HT-29 (cell line): ENCODE measurements around the gene COL23A1. TPM values are rescaled to one million over a fixed set of nuclear protein-coding genes. Genes with fewer than 3 reads are reported as not detected.
"Not testable (repeated sequence)": the region's sequence is repeated elsewhere in the genome, so short reads cannot be mapped to it uniquely, and the experiment has no call there.

Source experiments
- DNase-seq: peaks from one replicate; pipeline ENCODE4 v3.0.0-alpha.2; 2015; ENCODE audit warnings: low spot score
- total RNA-seq: library from RNA; depleted of rRNA; stranded (reverse); fragments of >200 nt; shearing (Covaris generic); gene quantifications from 2 replicates; pipeline ENCODE4 v1.2.3, GENCODE V29; 2014

COL23A1 gene
- total RNA-seq, 1 experiment from 2014 or later: not detected

GRCh38 chr5:178232920-178233429, 357.2 kb downstream of the COL23A1 start:
- DNase-seq: no peak

- peak; percentile 76 for DNase-seq
Observed at GRCh38 chr5:178232124-178232919, 357.9 kb downstream of the COL23A1 start, which contains the start of gene PHYKPL. TSS of gene PHYKPL (minus strand) at chr5:178232802. CDS start at chr5:178232550, 252 bp downstream.

GRCh38 chr5:178231539-178232123, 358.6 kb downstream of the COL23A1 start:
- peak; percentile 30 for DNase-seq

GRCh38 chr5:178230879-178231538, 359.2 kb downstream of the COL23A1 start:
- DNase-seq: peak; percentile 29

GRCh38 chr5:178229861-178230260, 360.3 kb downstream of the COL23A1 start:
- DNase-seq: no peak

- DNase-seq: not testable (repeated sequence)
Observed at GRCh38 chr5:178229111-178229510, 361.1 kb downstream of the COL23A1 start.

- no peak for DNase-seq
Observed at GRCh38 chr5:178228609-178229008, 361.6 kb downstream of the COL23A1 start.

- no peak for DNase-seq
Observed at GRCh38 chr5:178227929-178228328, 362.3 kb downstream of the COL23A1 start.

- no peak for DNase-seq
Observed at GRCh38 chr5:178227138-178227659, 363.0 kb downstream of the COL23A1 start.

- no peak for DNase-seq
Observed at GRCh38 chr5:178225174-178225573, 365.0 kb downstream of the COL23A1 start.

- no peak for DNase-seq
Observed at GRCh38 chr5:178224403-178224802, 365.8 kb downstream of the COL23A1 start.

- no peak for DNase-seq
Observed at GRCh38 chr5:178223828-178224335, 366.3 kb downstream of the COL23A1 start.

GRCh38 chr5:178223196-178223773, 366.9 kb downstream of the COL23A1 start:
- no peak for DNase-seq

GRCh38 chr5:178222292-178222691, 367.9 kb downstream of the COL23A1 start:
- no peak for DNase-seq

- no peak for DNase-seq
Observed at GRCh38 chr5:178221853-178222252, 368.3 kb downstream of the COL23A1 start.

- DNase-seq: no peak
Observed at GRCh38 chr5:178221282-178221681, 368.9 kb downstream of the COL23A1 start.

GRCh38 chr5:178218827-178219226, 371.4 kb downstream of the COL23A1 start:
- DNase-seq: no peak

GRCh38 chr5:178218237-178218776, 371.9 kb downstream of the COL23A1 start:
- DNase-seq: no peak

- DNase-seq: no peak
Observed at GRCh38 chr5:178216779-178217178, 373.4 kb downstream of the COL23A1 start.

GRCh38 chr5:178216088-178216534, 374.1 kb downstream of the COL23A1 start:
- DNase-seq: no peak
